ENCODE results near the gene CLDN9.

GRCh38 chr16:2971985-2972784 lies 40.5 kb upstream of the CLDN9 start:
- TF ChIP-seq, protein P1, sequence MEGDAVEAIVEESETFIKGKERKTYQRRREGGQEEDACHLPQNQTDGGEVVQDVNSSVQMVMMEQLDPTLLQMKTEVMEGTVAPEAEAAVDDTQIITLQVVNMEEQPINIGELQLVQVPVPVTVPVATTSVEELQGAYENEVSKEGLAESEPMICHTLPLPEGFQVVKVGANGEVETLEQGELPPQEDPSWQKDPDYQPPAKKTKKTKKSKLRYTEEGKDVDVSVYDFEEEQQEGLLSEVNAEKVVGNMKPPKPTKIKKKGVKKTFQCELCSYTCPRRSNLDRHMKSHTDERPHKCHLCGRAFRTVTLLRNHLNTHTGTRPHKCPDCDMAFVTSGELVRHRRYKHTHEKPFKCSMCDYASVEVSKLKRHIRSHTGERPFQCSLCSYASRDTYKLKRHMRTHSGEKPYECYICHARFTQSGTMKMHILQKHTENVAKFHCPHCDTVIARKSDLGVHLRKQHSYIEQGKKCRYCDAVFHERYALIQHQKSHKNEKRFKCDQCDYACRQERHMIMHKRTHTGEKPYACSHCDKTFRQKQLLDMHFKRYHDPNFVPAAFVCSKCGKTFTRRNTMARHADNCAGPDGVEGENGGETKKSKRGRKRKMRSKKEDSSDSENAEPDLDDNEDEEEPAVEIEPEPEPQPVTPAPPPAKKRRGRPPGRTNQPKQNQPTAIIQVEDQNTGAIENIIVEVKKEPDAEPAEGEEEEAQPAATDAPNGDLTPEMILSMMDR (IDR thresholded peaks at IDR 0.05): no peak
- TF ChIP-seq EZH2 (IDR thresholded peaks at IDR 0.05; ENCODE audit: borderline replicate concordance, insufficient read depth, low read depth, low read length, poor library complexity, severe bottlenecking): no peak
